Mucosa of rectum (tissue), 2 donors: ENCODE results near the gene NT5C2.

Experiments
- H3K27ac ChIP-seq, 2 donors: one replicate each; pipeline ENCODE4 v1.7.0; 2013; ENCODE audit warnings: inconsistent platforms in 2 of 2, low read depth in 2 of 2, low read length in 2 of 2
- H3K27me3 ChIP-seq, 2 donors: one replicate each; pipeline ENCODE4 v1.7.0; 2013; ENCODE audit warnings: low read length in 2 of 2; ENCODE audit not compliant: control insufficient read depth in 2 of 2, insufficient read depth in 2 of 2
- H3K36me3 ChIP-seq, 2 donors: one replicate each; pipeline ENCODE4 v1.7.0; 2013; ENCODE audit warnings: low read length in 2 of 2; ENCODE audit not compliant: control insufficient read depth in 2 of 2, insufficient read depth in 2 of 2
- H3K4me1 ChIP-seq, 2 donors: one replicate each; pipeline ENCODE4 v1.7.0; 2013; ENCODE audit warnings: low read length in 2 of 2, mild to moderate bottlenecking in 1 of 2; ENCODE audit not compliant: control insufficient read depth in 2 of 2, insufficient read depth in 2 of 2
- H3K4me3 ChIP-seq, 2 donors: one replicate each; pipeline ENCODE4 v1.7.0; 2013; ENCODE audit warnings: low read length in 2 of 2
- H3K9ac ChIP-seq, 2 donors: one replicate each; pipeline ENCODE4 v1.7.0; 2013; ENCODE audit warnings: low read length in 2 of 2, low read depth in 1 of 2, mild to moderate bottlenecking in 1 of 2
- H3K9me3 ChIP-seq, 2 donors: one replicate each; pipeline ENCODE4 v1.7.0; 2013; ENCODE audit warnings: low read length in 2 of 2; ENCODE audit not compliant: control insufficient read depth in 2 of 2
- donor health status: healthy.
- donor health status: Normal muscosa, but diverticular disease.

Gene NT5C2

DNA sequence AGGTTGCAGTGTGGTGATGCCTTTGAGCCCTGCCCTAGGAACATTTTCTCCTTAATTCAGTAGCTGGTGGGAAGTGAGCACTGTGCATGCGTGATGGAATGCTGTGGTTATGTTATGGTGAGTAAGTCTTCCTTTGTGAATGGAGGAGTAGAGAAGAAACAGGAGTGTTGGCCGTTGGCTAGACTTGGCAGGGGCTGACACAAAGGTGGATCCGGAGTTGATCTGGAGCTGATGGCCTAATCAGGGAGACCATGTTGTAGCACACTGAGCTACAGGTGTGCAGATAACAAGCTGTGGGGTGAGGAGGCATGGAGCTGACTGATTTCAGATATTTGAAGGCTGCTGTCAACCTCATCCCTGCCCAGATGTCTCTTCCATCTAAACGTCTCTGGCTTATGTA is 152.7 kb downstream of the NT5C2 start:
- Histone ChIP-seq H3K27ac (no peak overlapping the region), H3K4me1 (peaks cover 0 to 4% of the 10 kb centered on the region in 2 donors), H3K4me3 (no peak overlapping the region), H3K27me3 (no peaks in the 10 kb centered on the region), H3K9ac (no peak overlapping the region), H3K9me3 (no peaks in the 10 kb centered on the region), H3K36me3 (no peaks in the 10 kb centered on the region)

DNA sequence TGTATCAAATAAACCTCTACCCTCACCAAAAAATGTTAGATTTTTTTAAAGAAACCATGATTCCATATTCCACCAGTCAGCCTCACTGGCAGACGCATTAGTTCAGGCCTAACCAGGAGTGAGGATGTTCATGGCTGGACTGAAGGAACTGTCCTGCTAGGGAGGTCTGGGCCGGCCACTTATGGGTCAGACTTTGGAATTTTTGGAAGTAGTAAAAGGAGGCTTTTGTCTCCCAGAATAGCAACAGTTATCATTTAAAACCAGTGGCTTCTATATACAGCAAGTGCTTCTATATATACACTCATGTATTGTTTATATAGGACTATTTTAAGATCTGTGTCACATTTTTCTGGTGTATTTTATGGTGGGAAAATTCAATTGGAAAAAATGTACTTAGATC is 154.5 kb downstream of the NT5C2 start:
- H3K27me3 ChIP-seq: no peaks in the 10 kb centered on the region
- peaks cover 0 to 4% of the 10 kb centered on the region in 2 donors for H3K4me1 ChIP-seq
- H3K27ac ChIP-seq: no peak overlapping the region
- no peaks in the 10 kb centered on the region for H3K36me3 ChIP-seq
- H3K9me3 ChIP-seq: no peaks in the 10 kb centered on the region
- no peak overlapping the region for H3K4me3 ChIP-seq
- H3K9ac ChIP-seq: no peak overlapping the region
